H1 (cell line): ENCODE measurements around the gene A3GALT2. TPM values are rescaled to one million over a fixed set of nuclear protein-coding genes. Genes with fewer than 3 reads are reported as not detected.

Source experiments
- CTCF ChIA-PET: fragments of 300-600 bp; sonication (Branson Sonifier 250); formaldehyde crosslinking; loops from one replicate; lab custom pipeline; 2021; ENCODE audit not compliant: partially characterized antibody; lab: Charles Lee
- POLR2A ChIA-PET: fragments of 300-600 bp; sonication (Branson Sonifier 250); formaldehyde crosslinking; loops from one replicate; lab custom pipeline; 2021; ENCODE audit warnings: inconsistent platforms; ENCODE audit not compliant: partially characterized antibody; lab: Charles Lee
- DNase-seq, 2 experiments: peaks; one replicate each; pipeline versions ENCODE4 v3.0.0 to v3.0.0-alpha.2; 2010 to 2022; ENCODE audit warnings: low spot score in 2 of 2, low read depth in 1 of 2, mixed read lengths in 1 of 2
- FAIRE-seq: peaks from 2 replicates; lab custom pipeline; 2011; peaks lifted over from hg19 to GRCh38; lab: Jason Lieb, UNC
- H2AFZ ChIP-seq: 2 replicates; pipeline ENCODE4 v1.8.1; 2012; ENCODE audit warnings: low read length, inconsistent platforms
- H2AK5ac ChIP-seq: 2 replicates; pipeline ENCODE4 v1.6.1; 2013; ENCODE audit warnings: low read depth, low read length
- H2BK120ac ChIP-seq: replicated peaks from 2 replicates; pipeline ENCODE3; 2013; ENCODE audit warnings: low read depth, low read length, inconsistent platforms
- H2BK12ac ChIP-seq: 2 replicates; pipeline ENCODE4 v1.6.1; 2013; ENCODE audit warnings: low read depth, low read length
- H2BK15ac ChIP-seq: 2 replicates; pipeline ENCODE4 v1.6.1; 2013; ENCODE audit warnings: low read length
- H2BK20ac ChIP-seq: 2 replicates; pipeline ENCODE4 v1.6.1; 2013; ENCODE audit warnings: low read length
- H2BK5ac ChIP-seq: 2 replicates; pipeline ENCODE4 v1.6.1; 2013; ENCODE audit warnings: low read depth, low read length
- H3K14ac ChIP-seq: 2 replicates; pipeline ENCODE4 v1.6.1; 2013; ENCODE audit warnings: inconsistent platforms; ENCODE audit not compliant: insufficient read length
- H3K18ac ChIP-seq: 2 replicates; pipeline ENCODE4 v1.6.1; 2013; ENCODE audit warnings: low read length; ENCODE audit errors: extremely low read depth
- H3K23ac ChIP-seq: 2 replicates; pipeline ENCODE4 v1.6.1; 2013; ENCODE audit warnings: inconsistent platforms; ENCODE audit not compliant: insufficient read length
- H3K23me2 ChIP-seq: 2 replicates; pipeline ENCODE4 v1.6.1; 2013; ENCODE audit warnings: low read depth, low read length
- H3K27ac ChIP-seq: 2 replicates; pipeline ENCODE4 v1.6.1; 2011; ENCODE audit warnings: low read depth, low read length, inconsistent platforms
- H3K27me3 ChIP-seq, 4 experiments: replicated peaks in 1 of 4; 1 replicate in 1 of 4; 2 replicates in 3 of 4; pipeline versions ENCODE4 v1.6.1 to v1.8.1; 2011 to 2013; ENCODE audit warnings: low read length in 3 of 4, mild to moderate bottlenecking in 3 of 4, inconsistent platforms in 2 of 4, mixed read lengths in 2 of 4, moderate library complexity in 1 of 4; ENCODE audit not compliant: control insufficient read depth in 3 of 4, insufficient read depth in 3 of 4; ENCODE audit errors: extremely low read depth in 1 of 4
- H3K36me3 ChIP-seq, 4 experiments: 2 replicates each; pipeline versions ENCODE4 v1.6.1 to v1.8.1; 2011 to 2013; ENCODE audit warnings: mild to moderate bottlenecking in 4 of 4, low read length in 3 of 4, moderate library complexity in 2 of 4, control low read depth in 1 of 4, inconsistent platforms in 1 of 4; ENCODE audit not compliant: insufficient read depth in 4 of 4, control insufficient read depth in 2 of 4
- H3K4ac ChIP-seq: replicated peaks from 2 replicates; pipeline ENCODE3; 2013; ENCODE audit warnings: low read length, low read depth, mixed read lengths, inconsistent platforms; ENCODE audit not compliant: insufficient read length
- H3K4me1 ChIP-seq, 4 experiments: replicated peaks in 1 of 4; 1 replicate in 1 of 4; 2 replicates in 3 of 4; pipeline versions ENCODE4 v1.6.1 to v1.8.1; 2011 to 2013; ENCODE audit warnings: low read length in 3 of 4, inconsistent platforms in 2 of 4, mixed read lengths in 1 of 4; ENCODE audit not compliant: insufficient read depth in 4 of 4, control insufficient read depth in 3 of 4
- H3K4me2 ChIP-seq, 2 experiments: 2 replicates each; pipeline versions ENCODE4 v1.6.1 to v1.8.1; 2011 to 2013; ENCODE audit warnings: low read depth in 2 of 2, low read length in 2 of 2, control low read depth in 1 of 2, inconsistent platforms in 1 of 2, mild to moderate bottlenecking in 1 of 2; ENCODE audit not compliant: insufficient read depth in 1 of 2
- H3K4me3 ChIP-seq, 4 experiments: fragments of 200-600, 300-600 bp in 1 of 4; sonication (generic), shearing (Covaris generic), sonication (Bioruptor Twin) in 1 of 4; 2 replicates each; pipeline versions ENCODE4 v1.5.1 to v1.8.1; 2011 to 2016; ENCODE audit warnings: low read length in 4 of 4, low read depth in 3 of 4, control low read depth in 2 of 4, inconsistent platforms in 2 of 4, mild to moderate bottlenecking in 2 of 4, mixed read lengths in 1 of 4, moderate library complexity in 1 of 4; ENCODE audit not compliant: insufficient read depth in 2 of 4; ENCODE audit errors: extremely low read depth in 1 of 4
- H3K56ac ChIP-seq: replicated peaks from 2 replicates; pipeline ENCODE3; 2013; ENCODE audit warnings: low read depth, mild to moderate bottlenecking, mixed read lengths, low read length, inconsistent platforms; ENCODE audit not compliant: insufficient read length
- H3K79me1 ChIP-seq: 2 replicates; pipeline ENCODE4 v1.6.1; 2013; ENCODE audit warnings: low read depth, low read length, control low read depth
- H3K79me2 ChIP-seq, 2 experiments: 2 replicates each; pipeline versions ENCODE4 v1.6.1 to v1.8.1; 2012 to 2013; ENCODE audit warnings: low read length in 2 of 2, mild to moderate bottlenecking in 2 of 2, inconsistent platforms in 1 of 2; ENCODE audit not compliant: insufficient read depth in 2 of 2, control insufficient read depth in 1 of 2
- H3K9ac ChIP-seq, 4 experiments: replicated peaks in 1 of 4; 1 replicate in 1 of 4; 2 replicates in 3 of 4; pipeline versions ENCODE4 v1.6.1 to v1.8.1; 2011 to 2013; ENCODE audit warnings: low read depth in 3 of 4, low read length in 3 of 4, control low read depth in 2 of 4, mild to moderate bottlenecking in 2 of 4, moderate library complexity in 2 of 4, inconsistent platforms in 1 of 4; ENCODE audit errors: extremely low read depth in 1 of 4
- H3K9me3 ChIP-seq, 2 experiments: 2 replicates each; pipeline versions ENCODE4 v1.6.1 to v1.8.1; 2012 to 2013; ENCODE audit warnings: mild to moderate bottlenecking in 2 of 2, moderate library complexity in 2 of 2, control low read depth in 1 of 2, inconsistent platforms in 1 of 2, low read depth in 1 of 2, low read length in 1 of 2, mixed read lengths in 1 of 2; ENCODE audit not compliant: insufficient read depth in 2 of 2
- H4K20me1 ChIP-seq, 2 experiments: replicated peaks in 1 of 2; 2 replicates each; pipeline versions ENCODE3 to v1.8.1; 2011 to 2013; ENCODE audit warnings: inconsistent platforms in 2 of 2, low read length in 2 of 2, mild to moderate bottlenecking in 1 of 2; ENCODE audit not compliant: insufficient read depth in 2 of 2, control insufficient read depth in 1 of 2
- H4K5ac ChIP-seq: 2 replicates; pipeline ENCODE4 v1.6.1; 2013; ENCODE audit warnings: low read length, low read depth, mixed read lengths, inconsistent platforms; ENCODE audit not compliant: insufficient read length
- H4K8ac ChIP-seq: 2 replicates; pipeline ENCODE4 v1.8.0; 2013; ENCODE audit warnings: mild to moderate bottlenecking, moderate library complexity, low read length, inconsistent platforms; ENCODE audit not compliant: insufficient read depth; ENCODE audit errors: extremely low read depth
- H4K91ac ChIP-seq: replicated peaks from 2 replicates; pipeline ENCODE3; 2013; ENCODE audit warnings: low read length, mixed read lengths, inconsistent platforms; ENCODE audit not compliant: insufficient read length
- GTF2F1 ChIP-seq: IDR thresholded peaks from 2 replicates; pipeline ENCODE4 v1.6.1; 2012; ENCODE audit warnings: low read depth, low read length, improper control_type of control experiment, borderline replicate concordance
- HDAC2 ChIP-seq, 2 experiments: fragments of 300-600 bp in 1 of 2; sonication (generic) in 1 of 2; IDR thresholded peaks; 2 replicates each; pipeline ENCODE4 v1.6.1; 2011 to 2012; ENCODE audit warnings: low read depth in 2 of 2, low read length in 2 of 2, mild to moderate bottlenecking in 2 of 2, moderate library complexity in 2 of 2, borderline replicate concordance in 1 of 2, inconsistent platforms in 1 of 2
- KDM1A ChIP-seq: fragments of 200-600, 300-600 bp; sonication (generic); IDR thresholded peaks from 2 replicates; pipeline ENCODE4 v1.7.1; 2016; ENCODE audit warnings: mild to moderate bottlenecking, low read length, borderline replicate concordance
- ZNF274 ChIP-seq: IDR thresholded peaks from 2 replicates; pipeline ENCODE4 v1.7.0; 2012; ENCODE audit warnings: low read length, borderline replicate concordance; ENCODE audit errors: extremely low read depth
- WGBS, 2 experiments: shearing (Covaris generic) in 1 of 2; methylation state at CpG; one replicate each; pipeline versions ENCODE4 v1.1.6 to v1.1.7; 2013 to 2015; ENCODE audit warnings: low lambda C conversion rate in 2 of 2, mixed read lengths in 2 of 2, inconsistent platforms in 1 of 2, low coverage in 1 of 2, missing lambda C conversion rate in 1 of 2; ENCODE audit not compliant: insufficient replicate concordance in 2 of 2, insufficient coverage in 1 of 2, insufficient read length in 1 of 2; ENCODE audit errors: extremely low coverage in 1 of 2, missing lambda C conversion rate in 1 of 2; 5-methylcytosine and 5-hydroxymethylcytosine counted together
- polyA plus RNA-seq, 7 experiments: library from polyadenylated mRNA; depleted of rRNA in 3 of 7; stranded (reverse) in 5 of 7; unstranded in 2 of 7; fragments of >200 nt in 5 of 7; fragments of 200-250 nt in 2 of 7; gene quantifications; 1 replicate in 5 of 7; 2 replicates in 1 of 7; 4 replicates in 1 of 7; pipeline versions ENCODE4 v1.2.1 to v1.2.3, GENCODE V29; 2011 to 2013; ENCODE audit warnings: missing spikeins in 2 of 7, mixed read lengths in 2 of 7
- total RNA-seq: library from RNA; stranded (reverse); fragmentation: NEBNext Ultra II Directional; extraction: Animal tissue kit (Norgen Biotek cat#: 25700); gene quantifications from 2 replicates; pipeline ENCODE4 v1.2.1, GENCODE V29; 2021

A3GALT2 gene
- total and polyA plus RNA-seq, 2 of the 8 experiments (the other 6 are each of a cell fraction or from before 2014, with no cell fraction given): not detected

GRCh38 chr1:33265780-33266605 lies 54.9 kb downstream of the A3GALT2 start:
- Histone ChIP-seq H4K5ac (no peak overlapping the region), H3K23ac (no peak overlapping the region), H3K9me3 (no peaks in the 10 kb centered on the region), H2BK5ac (no peak overlapping the region), H3K23me2 (no peaks in the 10 kb centered on the region; the same call in 1 of the 2 replicates), H3K9ac (no peak overlapping the region), H3K4me3 (no peak overlapping the region), H3K4me2 (no peak overlapping the region), H3K4me1 (peaks cover 0 to 2% (median 0%) of the 10 kb centered on the region in 4 experiments; a peak in 1 of 7 replicates), H4K20me1 (peaks cover 5 to 16% of the 10 kb centered on the region in 2 experiments), H2AK5ac (no peak overlapping the region), H3K79me2 (peaks cover 0 to 20% of the 10 kb centered on the region in 2 experiments; a peak in 2 of 4 replicates), H2AFZ (no peak overlapping the region), H3K36me3 (peaks cover 0 to 8% (median 0%) of the 10 kb centered on the region in 4 experiments; a peak in 2 of 8 replicates), H4K8ac (peak overlapping the region; percentile 30; the same call in 1 of the 2 replicates), H2BK12ac (no peak overlapping the region), H4K91ac (no peak overlapping the region), H2BK15ac (no peak overlapping the region), H2BK120ac (no peak overlapping the region), H3K14ac (no peak overlapping the region), H3K56ac (no peak overlapping the region), H2BK20ac (no peak overlapping the region), H3K4ac (no peak overlapping the region), H3K27me3 (no peaks in the 10 kb centered on the region; a peak in 1 of 7 replicates), H3K79me1 (peaks cover 20% of the 10 kb centered on the region), H3K27ac (no peak overlapping the region), H3K18ac (no peak overlapping the region)
- TF ChIP-seq GTF2F1 (no peak), ZNF274 (no peak), KDM1A (0 out of 2 replicates have a peak, but pooled peaks have one; percentile 59), HDAC2 (IDR thresholded peaks at IDR 0.05; ENCODE audit: borderline replicate concordance in 1 of 2, low read depth in 2 of 2, low read length in 2 of 2) (no peak)
- 86% methylated on average over 10 of the region's 10 CpGs; no CpG with 5 or more reads in 1 of the 2 experiments for WGBS, 2 experiments
- ChIA-PET POLR2A (interaction anchor here (1.1 kb wide), 2 partner anchors 8 kb away, joined by 3 read pairs; no protein-coding TSS in a partner anchor), CTCF (interaction anchor here (0.7 to 2.3 kb wide), 3 partner anchors 17 to 32 kb away, joined by 3 to 8 read pairs (median 4); no protein-coding TSS in a partner anchor)
- FAIRE-seq (no peak), DNase-seq (no peak)
